Stimulated activated CD4-positive, alpha-beta T cell treated with anti-CD3 and anti-CD28 coated beads, TNF-alpha, amount 100 ng/mL, for 4 hours (primary cell): ENCODE data around the gene PAK1IP1.
"Not testable (repeated sequence)": the region's sequence is repeated elsewhere in the genome, so short reads cannot be mapped to it uniquely, and the experiment has no call there.

ENCODE experiments used
- DNase-seq, 3 experiments: peaks; one replicate each; pipeline ENCODE4 v3.0.0-alpha.2; 2020; ENCODE audit warnings: low read depth in 3 of 3

Gene PAK1IP1

DNA sequence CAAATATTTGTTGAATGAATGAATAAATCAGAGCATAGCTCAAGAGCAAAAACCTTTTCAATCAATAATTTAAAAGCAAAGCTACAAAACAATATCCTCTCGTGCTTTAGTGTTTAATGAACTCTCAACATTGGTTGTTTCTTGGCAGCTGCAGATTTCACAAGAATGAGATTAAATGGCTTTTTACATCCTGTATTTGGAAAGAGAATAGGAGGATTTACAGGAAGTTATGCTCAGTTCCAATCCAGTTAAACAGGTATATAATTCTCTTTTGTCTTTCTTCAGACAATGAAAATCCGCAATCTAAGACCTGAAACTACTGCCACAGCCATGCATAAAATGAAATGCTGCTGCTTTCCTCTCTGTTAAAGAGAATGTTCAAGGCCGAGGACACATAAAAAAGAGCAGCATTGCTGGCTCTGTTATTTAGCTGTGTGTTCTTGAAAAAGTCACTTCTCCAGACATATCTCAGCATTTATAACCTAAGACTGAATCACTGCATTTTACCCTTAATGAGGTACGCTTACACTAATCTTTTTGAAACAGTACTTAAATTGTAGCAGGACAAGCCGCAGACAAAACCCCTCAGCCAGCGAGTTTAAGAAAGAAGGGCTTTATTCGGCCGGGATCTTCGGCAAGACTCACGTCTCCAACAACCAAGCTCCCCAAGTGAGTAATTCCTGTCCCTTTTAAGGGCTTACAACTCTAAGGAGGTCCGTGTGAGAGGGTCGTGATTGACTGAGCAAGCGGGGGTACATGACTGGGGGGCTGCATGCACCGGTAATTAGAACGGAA is 3.9 kb upstream of the PAK1IP1 start:
- DNase-seq = no peak

DNA sequence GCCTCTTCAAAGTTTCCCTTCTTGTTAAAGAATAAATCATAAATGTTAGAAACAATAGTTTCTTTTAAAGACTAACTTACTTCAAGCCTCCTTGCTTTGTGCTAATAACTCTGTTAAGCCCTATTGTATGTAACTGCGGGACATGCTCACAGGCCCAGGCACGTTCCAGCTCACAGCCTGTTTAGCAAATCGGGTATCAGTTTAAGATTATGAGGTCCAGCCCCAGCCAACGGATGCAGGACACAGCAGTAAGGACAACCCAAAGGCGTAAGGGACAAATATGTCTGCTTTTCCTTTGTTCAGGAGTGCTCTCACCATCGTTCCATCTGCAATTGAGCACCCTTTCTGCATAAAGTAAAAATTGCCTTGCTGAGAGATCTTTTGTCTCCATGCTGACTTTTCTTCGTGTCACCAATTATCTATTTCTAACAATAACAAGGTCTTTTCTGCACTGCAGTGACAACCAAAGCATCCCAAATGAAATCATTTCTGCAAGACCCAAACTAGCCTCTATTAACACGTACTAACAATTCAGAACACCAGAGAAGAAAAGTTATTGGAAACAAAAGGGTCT is 1.7 kb upstream of the PAK1IP1 start:
- DNase-seq = no peak

DNA sequence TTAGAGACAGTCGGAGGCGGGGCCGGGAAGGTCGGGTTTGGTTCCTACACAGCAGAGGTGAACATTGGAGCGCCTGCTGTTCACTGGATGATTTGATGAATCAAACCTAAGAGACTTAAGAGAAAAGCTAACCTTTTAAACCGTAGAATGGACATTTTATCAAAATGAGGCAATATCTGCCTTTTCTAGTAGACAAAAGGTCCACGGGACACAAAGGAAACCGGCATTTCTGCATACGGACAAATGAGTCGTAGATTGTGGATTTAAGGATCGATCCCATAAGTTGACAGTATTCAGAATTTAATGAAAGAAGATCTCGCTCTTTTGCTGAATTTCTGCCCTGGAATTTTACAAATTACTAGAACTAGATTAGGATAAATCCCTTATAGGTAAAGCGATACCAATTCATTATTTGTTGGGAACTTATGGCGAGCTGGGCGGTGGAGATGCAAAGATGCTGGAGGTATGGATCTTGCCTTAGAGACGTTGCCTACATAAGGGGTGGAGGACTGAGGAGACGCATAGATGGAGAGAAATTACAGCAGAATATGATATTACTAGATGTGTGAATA is 400 bp downstream of the PAK1IP1 start:
- no peak for DNase-seq

DNA sequence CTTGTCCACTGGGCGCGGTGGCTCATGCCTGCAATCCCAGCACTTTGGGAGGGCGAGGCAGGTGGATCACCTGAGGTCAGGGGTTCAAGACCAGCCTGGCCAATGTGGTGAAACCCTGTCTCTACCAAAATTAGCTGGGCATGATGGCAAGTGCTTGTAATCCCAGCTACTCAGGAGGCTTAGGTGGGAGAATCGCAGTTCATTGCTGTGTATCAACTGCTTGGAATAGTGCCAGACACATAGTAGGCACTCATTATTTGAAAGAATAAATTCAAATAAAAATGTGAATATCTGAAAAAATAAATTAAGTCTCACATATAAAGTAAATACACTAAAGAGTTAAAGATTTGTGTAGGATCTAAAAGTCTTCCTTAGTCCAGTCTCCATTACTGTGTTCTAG is 1.9 kb downstream of the PAK1IP1 start:
- DNase-seq = no peak

- DNase-seq = no peak
These were observed 19.2 kb downstream of the PAK1IP1 start for GRCh38 chr6:10713962-10714361.

GRCh38 chr6:10719296-10719963 is 24.7 kb downstream of the PAK1IP1 start:
- DNase-seq = no peak

GRCh38 chr6:10719964-10720264 is 25.1 kb downstream of the PAK1IP1 start:
- no peak for DNase-seq

GRCh38 chr6:10720265-10720959 is 25.6 kb downstream of the PAK1IP1 start:
- peak; percentile 31 to 34 (median 32) for DNase-seq

DNA sequence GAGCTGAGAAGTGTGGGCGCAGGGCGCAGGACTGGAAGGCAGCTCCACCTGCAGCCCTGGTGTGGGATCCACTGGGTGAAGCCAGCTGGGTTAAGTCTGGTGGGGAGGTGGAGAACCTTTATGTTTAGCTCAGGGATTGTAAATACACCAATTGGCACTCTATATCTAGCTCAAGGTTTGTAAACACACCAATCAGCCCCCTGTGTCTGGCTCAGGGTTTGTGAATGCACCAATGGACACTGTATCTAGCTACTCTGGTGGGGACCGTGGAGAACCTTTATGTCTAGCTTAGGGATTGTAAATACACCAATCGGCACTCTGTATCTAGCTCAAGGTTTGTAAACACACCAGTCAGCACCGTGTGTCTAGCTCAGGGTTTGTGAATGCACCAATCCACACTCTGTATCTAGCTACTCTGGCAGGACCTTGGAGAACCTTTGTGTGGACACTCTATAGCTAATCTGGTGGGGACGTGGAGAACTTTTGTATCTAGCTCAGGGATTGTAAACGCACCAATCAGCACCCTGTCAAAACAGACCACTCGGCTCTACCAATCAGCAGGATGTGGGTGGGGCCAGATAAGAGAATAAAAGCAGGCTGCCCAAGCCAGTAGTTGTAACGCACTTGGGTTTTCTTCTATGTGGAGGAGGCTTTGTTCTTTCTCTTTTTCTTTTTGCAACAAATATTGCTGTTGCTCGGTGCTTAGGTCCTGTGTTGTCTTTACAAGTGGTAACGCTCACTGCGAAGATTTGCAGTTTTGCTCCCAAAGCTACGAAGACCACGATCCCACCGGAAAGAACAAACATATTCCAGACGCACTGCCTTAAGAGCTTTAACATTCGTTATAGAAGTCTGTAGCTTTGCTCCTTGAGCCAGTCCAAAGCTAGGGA is 26.4 kb downstream of the PAK1IP1 start:
- DNase-seq = not testable (repeated sequence)

DNA sequence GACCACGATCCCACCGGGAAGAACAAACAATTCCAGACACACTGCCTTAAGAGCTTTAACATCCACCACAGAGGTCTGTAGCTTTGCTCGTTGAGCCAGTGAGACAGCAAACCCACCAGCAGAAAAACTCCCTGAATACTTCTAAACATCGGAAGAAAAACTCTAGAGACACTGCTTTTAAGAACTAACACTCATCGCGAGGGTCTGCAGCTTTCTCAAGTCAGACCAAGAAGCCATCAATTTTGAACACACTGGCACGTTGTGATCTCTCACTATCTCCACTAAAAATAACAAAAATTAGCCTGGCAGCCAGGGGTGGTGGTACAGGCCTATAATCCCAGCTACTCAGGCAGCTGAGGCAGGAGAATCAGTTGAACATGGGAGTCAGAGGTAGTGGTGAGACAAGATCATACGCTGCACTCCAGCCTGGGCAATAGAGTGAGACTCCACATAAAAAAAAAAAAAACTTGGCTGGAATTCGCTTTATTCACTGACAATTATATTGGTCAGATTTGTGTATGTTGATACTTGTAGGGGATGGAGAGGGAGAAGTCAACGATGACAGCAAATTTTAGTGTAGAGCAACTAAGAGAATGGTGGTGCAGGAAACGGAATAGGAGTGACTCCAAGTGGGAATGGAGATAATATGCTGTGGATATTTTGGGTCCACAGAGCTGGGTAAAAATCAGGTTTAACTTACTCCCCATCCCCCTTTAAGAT is 27.2 kb downstream of the PAK1IP1 start:
- DNase-seq = no peak

DNA sequence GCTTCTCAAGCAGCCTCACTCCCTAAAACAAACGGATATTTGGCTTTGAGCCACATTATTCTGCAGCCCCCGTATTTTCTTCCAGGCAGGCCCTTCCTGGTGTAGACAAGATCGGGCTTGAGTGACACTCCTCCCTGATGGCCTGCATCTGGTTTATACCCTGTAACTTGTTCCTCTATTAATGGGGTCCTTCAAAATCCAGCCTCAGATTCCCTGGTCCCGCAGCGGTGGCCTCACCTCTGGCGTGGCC is 27.7 kb downstream of the PAK1IP1 start:
- no peak for DNase-seq

GRCh38 chr6:10722820-10723566 is 28.2 kb downstream of the PAK1IP1 start, which contains the start of gene TMEM14C:
Gene TMEM14C (plus strand): TSS chr6:10723070. CDS start chr6:10724614, 1,544 bp downstream.
- peak; percentile 56 to 82 (median 62) for DNase-seq

- DNase-seq = no peak
These were observed 28.8 kb downstream of the PAK1IP1 start for GRCh38 chr6:10723567-10723881.

DNA sequence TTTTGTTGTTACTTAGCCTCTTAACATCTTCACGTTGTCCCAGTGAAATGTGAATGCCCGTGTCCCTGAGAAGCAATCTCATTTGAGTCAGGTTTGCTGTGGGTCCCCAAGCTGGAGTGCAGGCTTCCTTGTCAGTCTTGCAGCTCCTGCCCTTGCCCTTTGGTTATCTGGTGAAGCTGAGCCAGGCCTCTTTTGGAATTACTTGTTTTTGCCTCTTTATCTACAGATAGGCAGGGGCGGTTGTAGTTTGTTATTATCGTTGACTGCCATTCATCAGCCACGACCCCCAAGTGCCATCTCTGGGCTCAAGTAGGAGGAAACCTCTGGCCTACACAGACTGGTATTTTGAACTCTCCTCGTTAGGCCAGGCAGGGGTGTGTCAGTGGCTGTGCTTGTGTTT is 30.3 kb downstream of the PAK1IP1 start:
- DNase-seq = no peak

- DNase-seq = no peak
These were observed 30.9 kb downstream of the PAK1IP1 start for GRCh38 chr6:10725716-10726115.

- DNase-seq = no peak
These were observed 35.5 kb downstream of the PAK1IP1 start for GRCh38 chr6:10730254-10730653.

DNA sequence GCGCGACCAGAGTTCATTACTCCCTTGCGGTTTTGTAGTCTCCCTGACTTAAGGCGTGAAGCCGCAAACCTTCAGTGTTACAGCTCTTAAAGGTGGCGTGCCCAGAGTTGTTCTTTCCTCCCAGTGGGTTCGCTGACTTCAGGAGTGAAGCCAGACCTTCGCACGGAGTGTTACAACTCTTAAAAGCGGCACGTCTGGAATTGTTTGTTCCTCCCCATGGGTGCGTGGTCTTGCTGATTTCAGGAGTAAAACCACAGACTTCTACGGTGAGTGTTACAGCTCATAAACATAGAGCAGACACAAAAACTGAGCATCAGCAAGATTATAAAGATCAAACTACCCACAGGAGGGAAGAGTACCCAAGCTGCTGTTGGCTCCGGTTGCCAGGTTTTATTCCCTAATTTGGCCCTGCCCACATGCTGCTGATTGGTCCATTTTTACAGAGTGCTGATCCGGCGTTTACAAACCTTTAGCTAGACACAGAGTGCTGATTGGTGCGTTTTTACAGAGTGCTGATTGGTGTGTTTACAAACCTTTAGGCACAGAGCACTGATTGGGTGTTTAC is 38.5 kb downstream of the PAK1IP1 start:
- DNase-seq = no peak

DNA sequence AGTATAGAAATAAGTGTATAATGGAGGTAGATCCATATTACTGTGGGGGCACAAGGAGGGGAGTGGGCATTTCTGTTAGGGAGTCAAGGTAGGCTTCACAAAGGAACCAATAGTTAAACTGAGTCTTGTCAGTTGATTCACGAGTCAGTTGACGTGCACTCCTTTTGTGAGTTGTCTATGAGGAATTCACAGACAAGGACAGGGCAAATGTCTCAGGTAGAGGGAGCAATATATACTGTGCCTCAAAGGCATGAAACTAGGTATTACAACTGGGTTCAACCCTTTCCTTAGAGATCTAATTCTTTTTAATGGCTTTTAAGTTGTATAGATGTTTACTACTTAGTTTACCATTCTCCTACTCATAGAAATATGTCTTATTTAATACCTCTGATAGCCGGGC is 39.1 kb downstream of the PAK1IP1 start:
- no peak for DNase-seq

GRCh38 chr6:10736731-10737130 is 42.0 kb downstream of the PAK1IP1 start:
- DNase-seq = no peak

- DNase-seq = no peak
These were observed 45.3 kb downstream of the PAK1IP1 start for GRCh38 chr6:10740061-10740460.
